NCI-H524 treated with DMSO at 0.1 percent for 48 hours (cell line): Measurements from ENCODE around the gene BLACAT1.

Experiments used
- DNase-seq: peaks from one replicate; lab custom pipeline; 2025; lab: John Stamatoyannopoulos, UW

The BLACAT1 gene

GRCh38 chr1:205453466-205453865 lies 2.4 kb downstream of the BLACAT1 start:
- no peak for DNase-seq

- DNase-seq = no peak
These were observed 2.9 kb downstream of the BLACAT1 start for GRCh38 chr1:205452933-205453332.

- DNase-seq = no peak
These were observed 3.5 kb downstream of the BLACAT1 start for GRCh38 chr1:205452364-205452763.

- no peak for DNase-seq
These were observed 4.1 kb downstream of the BLACAT1 start for GRCh38 chr1:205451759-205452164.

- DNase-seq = no peak
These were observed 4.6 kb downstream of the BLACAT1 start for GRCh38 chr1:205451202-205451601.

GRCh38 chr1:205450448-205450847 lies 5.4 kb downstream of the BLACAT1 start:
- no peak for DNase-seq

GRCh38 chr1:205449750-205450443 lies 5.9 kb downstream of the BLACAT1 start:
- no peak for DNase-seq

- no peak for DNase-seq
These were observed 6.5 kb downstream of the BLACAT1 start for GRCh38 chr1:205449254-205449749.

- no peak for DNase-seq
These were observed 7.1 kb downstream of the BLACAT1 start for GRCh38 chr1:205448540-205449253.

- no peak for DNase-seq
These were observed 8.1 kb downstream of the BLACAT1 start for GRCh38 chr1:205447457-205448341.

GRCh38 chr1:205446828-205447227 lies 9.0 kb downstream of the BLACAT1 start:
- no peak for DNase-seq

GRCh38 chr1:205445646-205445935 lies 10.3 kb downstream of the BLACAT1 start:
- no peak for DNase-seq

- peak; percentile 82 for DNase-seq
These were observed 10.8 kb downstream of the BLACAT1 start for GRCh38 chr1:205444931-205445645.

GRCh38 chr1:205444300-205444930 lies 11.4 kb downstream of the BLACAT1 start:
- DNase-seq = no peak

- DNase-seq = no peak
These were observed 12.1 kb downstream of the BLACAT1 start for GRCh38 chr1:205443585-205444299.

GRCh38 chr1:205442051-205442725 lies 13.7 kb downstream of the BLACAT1 start:
- no peak for DNase-seq

- no peak for DNase-seq
These were observed 14.2 kb downstream of the BLACAT1 start for GRCh38 chr1:205441716-205442050.

GRCh38 chr1:205441318-205441633 lies 14.6 kb downstream of the BLACAT1 start:
- DNase-seq = no peak

- DNase-seq = no peak
These were observed 15.1 kb downstream of the BLACAT1 start for GRCh38 chr1:205440476-205441317.

GRCh38 chr1:205440121-205440475 lies 15.7 kb downstream of the BLACAT1 start:
- no peak for DNase-seq
